NCI-H1694 treated with DMSO at 0.1 percent for 48 hours (cell line): Measurements from ENCODE around the gene STIL.
"Not testable (repeated sequence)": the region's sequence is repeated elsewhere in the genome, so short reads cannot be mapped to it uniquely, and the experiment has no call there.

Experiments used
- DNase-seq: peaks from one replicate; lab custom pipeline; 2025; lab: John Stamatoyannopoulos, UW

The STIL gene

GRCh38 chr1:47313915-47314664, at the start of gene STIL:
TSS of gene STIL (minus strand) at chr1:47314147. CDS start at chr1:47310319, 3,828 bp downstream.
- peak; percentile 99 for DNase-seq

DNA sequence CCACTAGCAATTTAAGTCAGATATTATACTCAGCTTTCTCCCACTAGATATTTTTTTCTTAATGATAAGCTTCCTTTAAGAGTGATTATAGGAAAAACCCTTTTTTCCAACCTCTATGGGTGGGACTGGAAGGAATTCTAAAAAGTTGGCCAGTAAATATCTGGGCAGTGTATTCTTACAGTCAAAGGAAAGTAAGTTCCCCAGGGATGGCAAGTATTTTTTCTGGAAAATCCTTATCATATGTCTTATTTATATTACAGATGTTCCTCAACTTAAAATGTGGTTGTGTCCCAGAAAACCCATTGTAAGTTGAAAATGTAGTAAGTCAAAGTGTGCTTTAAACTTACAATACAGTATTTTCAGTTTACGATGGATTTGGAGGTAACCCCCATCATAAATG, 48.9 kb upstream of the STIL start:
- DNase-seq, result no peak

DNA sequence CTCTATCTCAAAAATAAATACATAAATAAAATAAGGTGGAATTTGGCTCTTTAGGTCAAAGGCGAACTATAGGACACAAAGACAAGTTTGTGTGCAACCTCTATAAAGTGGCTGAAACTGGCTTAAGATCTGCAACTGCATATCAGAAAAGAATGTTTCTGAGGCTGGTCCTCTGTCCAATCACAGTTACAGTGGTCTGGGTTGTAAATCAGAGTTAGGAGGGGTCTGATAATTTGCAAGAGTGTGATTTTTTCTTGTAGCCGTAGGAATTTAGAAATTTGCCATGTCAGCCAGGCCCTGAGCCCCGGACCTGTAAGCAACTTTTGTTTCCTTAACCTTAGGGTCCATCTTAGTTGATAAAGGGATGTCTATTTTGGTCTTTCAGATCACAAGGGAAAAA, 47.4 kb upstream of the STIL start:
- DNase-seq, result no peak

GRCh38 chr1:47351305-47351704, 37.4 kb upstream of the STIL start:
- DNase-seq, result no peak

DNA sequence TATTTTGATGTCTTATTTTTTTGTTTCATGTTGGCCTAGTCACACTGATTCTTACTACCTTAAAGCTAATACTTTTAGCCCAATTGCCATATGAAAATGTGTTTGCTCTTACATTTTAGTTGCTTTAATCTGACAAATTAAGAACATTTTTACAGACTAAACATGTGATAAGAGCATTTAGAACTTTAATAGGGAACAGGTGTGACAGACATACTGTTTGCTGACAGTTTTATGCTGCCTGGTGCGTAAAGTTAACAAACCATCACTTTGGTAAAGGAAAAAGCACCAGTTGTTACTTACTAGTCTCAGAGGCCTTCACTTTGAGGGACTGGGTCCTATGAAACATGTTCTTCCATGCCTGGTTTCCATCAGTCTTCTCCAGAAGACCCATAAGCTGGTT, 34.3 kb upstream of the STIL start:
- DNase-seq, result no peak

GRCh38 chr1:47347735-47348134, 33.8 kb upstream of the STIL start:
- DNase-seq, result no peak

DNA sequence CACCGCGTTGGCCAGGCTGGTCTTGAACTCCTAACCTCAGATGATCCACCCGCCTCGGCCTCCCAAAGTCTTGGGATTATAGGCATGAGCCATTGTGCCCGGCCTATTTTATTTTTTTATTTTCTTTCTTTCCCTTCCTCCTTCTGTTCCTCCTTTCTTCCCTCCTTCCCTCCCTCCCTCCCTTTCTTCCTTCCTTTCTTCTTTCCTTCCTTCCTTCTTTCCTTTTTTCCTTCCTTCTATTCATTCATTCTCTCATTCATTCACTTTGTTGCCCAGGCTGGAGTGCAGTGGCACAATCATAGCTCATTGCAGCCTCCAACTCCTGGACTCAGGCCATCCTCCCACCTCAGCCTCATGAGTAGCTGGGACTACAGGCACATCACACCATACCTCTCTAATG, 33.0 kb upstream of the STIL start:
- DNase-seq, result not testable (repeated sequence)

DNA sequence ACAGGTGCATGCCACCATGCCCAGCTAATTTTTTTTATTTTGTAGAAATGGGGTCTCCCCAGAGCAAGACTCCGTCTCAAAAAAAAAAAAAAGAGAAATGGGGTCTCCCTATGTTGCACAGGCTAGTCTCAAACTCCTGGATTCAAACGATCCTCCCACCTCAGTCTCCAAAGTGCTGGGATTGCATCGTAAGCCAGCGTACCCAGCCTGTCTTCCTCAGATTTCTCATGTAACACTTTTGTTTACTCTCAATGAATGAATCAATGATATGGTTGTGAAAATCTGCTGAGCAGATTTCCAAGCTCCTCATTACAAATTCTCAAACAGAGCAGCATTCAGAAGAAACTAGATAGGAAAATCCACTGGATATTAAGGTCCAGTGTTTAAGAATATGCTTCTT, 26.3 kb upstream of the STIL start:
- DNase-seq, result no peak

GRCh38 chr1:47338249-47339077, 24.5 kb upstream of the STIL start:
- DNase-seq, result no peak

GRCh38 chr1:47337350-47337749, 23.4 kb upstream of the STIL start:
- DNase-seq, result no peak

GRCh38 chr1:47334765-47335435, 21.0 kb upstream of the STIL start:
- DNase-seq, result no peak

- peak; percentile 71 for DNase-seq
Measured at GRCh38 chr1:47333922-47334764, 20.2 kb upstream of the STIL start.

- DNase-seq, result peak; percentile 76
Measured at GRCh38 chr1:47333578-47333921, 19.6 kb upstream of the STIL start, which contains the start of gene CMPK1. TSS of gene CMPK1 (plus strand) at chr1:47333790. CDS start at chr1:47333946, 156 bp downstream.

DNA sequence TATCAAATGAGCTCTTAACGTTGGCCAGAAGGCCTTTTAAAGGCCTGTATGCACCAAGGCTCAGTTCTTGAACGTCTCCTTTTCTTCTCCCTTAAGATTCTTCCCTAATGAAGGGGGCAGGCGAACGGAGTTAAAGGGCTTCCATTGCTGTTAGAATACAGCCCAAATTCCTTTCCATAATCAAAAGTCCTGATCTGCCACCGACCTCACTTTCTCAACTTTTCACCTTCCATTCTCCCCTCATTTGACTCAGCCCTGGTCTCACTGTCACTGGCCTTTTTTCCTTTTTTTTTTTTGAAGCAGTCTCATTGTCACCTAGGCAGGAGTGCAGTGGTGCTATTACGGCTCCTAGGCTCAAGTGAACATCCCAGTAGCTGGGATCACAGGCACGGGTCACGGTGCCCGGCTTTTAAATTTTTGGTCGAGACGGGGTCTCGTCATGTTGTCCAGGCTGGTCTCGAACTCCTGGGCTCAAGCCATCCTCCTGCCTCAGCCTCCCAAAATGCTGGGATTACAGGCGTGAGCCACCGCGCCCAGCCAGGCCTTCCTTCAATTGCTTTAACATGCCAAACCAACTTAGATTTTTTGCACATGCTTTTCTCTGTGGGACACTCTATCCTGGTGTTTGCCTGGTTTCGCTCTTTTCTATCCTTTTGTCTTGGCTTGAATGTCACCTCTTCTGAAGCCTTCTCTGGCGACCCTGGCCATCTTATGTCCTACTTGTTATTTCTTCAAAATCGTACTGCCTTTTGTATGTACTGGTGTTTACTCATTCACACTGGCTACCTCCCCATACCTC, 19.0 kb upstream of the STIL start:
- DNase-seq, result no peak

- no peak for DNase-seq
Measured at GRCh38 chr1:47331875-47332274, 17.9 kb upstream of the STIL start.

DNA sequence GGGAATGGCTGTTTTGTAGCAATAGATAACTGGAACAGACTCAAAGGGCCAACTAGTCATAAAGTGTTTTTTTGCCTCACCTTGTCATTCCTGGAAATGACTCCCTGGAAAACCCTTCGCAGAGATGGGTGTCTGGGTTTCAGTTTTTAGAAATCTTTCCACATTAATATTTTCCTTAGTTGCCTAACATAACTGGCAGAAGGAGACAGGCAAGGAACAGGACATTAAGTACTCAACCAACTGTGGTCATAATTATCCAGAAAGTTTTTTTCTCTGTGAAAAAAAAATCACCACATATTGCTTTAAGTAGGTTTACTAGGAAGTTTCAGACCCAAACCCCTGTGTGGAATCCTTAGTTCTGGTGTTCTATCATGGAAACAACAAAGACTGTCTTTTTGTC, 16.3 kb upstream of the STIL start:
- no peak for DNase-seq

DNA sequence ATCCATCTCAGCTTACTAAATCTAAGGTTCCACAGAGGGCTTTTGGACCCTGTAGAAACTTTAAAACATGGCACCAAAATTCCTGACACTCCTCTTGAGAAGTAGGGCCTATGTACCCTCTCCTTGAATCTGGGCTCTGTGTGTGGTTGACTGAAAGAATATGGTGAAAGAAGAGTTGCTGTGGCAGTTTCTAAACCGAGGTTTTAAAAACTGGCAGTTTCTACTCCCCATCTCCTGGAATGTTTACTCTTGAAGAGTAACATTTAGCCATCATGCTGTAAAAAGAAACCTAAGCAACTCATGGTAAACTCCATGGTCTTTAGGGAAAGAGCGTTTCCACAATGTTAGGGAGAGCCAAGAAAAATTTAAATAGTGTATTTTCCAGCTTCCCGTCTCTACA, 15.0 kb upstream of the STIL start:
- DNase-seq, result no peak

DNA sequence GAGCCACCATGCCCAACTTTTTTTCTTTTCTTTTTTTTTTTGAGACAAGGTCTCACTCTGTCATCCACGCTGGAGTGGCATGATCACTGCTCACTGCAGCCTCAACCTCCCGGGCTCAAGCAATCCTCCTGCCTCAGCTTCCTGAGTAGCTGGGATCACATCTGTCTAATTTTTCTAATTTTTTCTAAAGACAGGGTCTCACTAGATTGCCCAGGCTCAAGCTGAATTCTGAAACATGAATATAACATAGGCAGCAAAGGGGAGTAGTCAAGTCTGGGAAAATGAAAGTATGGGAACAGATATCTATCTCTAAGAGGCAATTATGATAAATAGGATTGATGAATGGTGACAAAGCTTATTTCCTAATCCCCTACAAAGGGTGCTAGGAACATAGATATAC, 12.3 kb upstream of the STIL start:
- DNase-seq, result no peak

DNA sequence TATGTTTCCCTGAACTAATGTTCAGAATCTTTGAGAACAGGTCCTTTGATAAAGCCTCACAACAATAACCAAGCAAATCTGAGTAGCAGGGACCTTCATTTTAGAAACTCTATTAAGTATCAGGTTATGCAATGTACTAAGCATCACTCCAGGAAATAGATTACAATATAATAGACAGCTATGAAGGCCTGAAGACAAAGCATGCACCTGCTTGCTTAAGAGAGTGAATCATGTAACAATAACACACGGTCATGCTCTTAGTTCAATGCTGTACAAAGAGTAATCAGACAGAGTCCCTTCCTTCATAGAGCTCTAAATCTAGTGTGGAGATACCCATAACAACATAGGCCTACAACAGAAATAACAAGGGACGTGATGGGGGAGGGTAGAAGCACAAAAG, 11.6 kb upstream of the STIL start:
- DNase-seq, result no peak

DNA sequence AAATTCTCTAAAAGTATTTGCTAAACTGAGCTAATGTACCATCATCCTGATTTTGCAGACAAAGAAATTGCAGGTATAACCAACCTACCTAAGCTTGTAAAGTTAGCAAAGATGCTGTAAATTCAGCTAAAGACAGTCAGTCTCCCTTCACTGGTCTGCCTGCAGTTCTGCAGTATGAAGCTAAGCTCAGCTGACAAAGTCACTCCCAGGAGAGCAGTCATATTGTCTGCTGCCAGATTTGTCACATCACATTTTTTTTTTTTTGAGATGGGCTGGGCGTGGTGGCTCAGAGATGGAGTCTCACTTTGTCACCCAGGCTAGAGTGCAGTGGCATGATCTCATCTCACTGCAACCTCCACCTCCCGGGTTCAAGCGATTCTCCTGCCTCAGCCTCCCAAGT, 10.7 kb upstream of the STIL start:
- no peak for DNase-seq

DNA sequence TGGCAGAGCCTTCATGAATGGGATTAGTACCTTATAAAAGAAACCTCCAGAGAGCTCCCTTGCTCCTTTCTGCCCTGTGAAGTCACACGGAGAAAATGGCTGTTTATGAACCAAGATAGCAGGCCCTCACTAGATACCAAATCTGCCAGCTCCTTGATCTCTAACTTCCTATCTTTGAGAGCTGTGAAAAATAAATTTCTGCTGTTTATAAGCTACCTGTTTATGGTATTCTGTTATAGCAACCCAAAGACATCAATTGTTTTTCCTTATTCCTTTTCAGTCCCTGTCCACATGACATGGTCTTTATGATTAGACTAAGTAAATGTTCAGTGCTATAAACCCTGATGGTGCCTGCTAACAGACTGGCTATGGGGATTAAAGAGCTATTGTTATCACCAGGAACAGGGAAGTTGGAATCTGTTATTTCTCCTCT, 9.7 kb upstream of the STIL start:
- DNase-seq, result no peak
